Activated CD8-positive, alpha-beta T cell treated with anti-CD3 and anti-CD28 coated beads for 36 hours (primary cell): ENCODE measurements around the gene ATXN7L1. TPM values are rescaled to one million over a fixed set of nuclear protein-coding genes. Genes with fewer than 3 reads are reported as not detected.

ENCODE experiments used
- ATAC-seq: fragments of 200-7000 bp; cut with Tn5 transposase; one replicate; pipeline ENCODE4 v1.10.0; 2021; ENCODE audit warnings: mild to moderate bottlenecking, moderate library complexity
- CTCF ChIA-PET: fragments of 350-600 bp; sonication (Branson Sonifier 250); formaldehyde crosslinking; loops from one replicate; lab custom pipeline; 2021; ENCODE audit warnings: antibody characterized with exemption; lab: Charles Lee
- POLR2A ChIA-PET: fragments of 350-600 bp; sonication (Branson Sonifier 250); formaldehyde crosslinking; loops from one replicate; lab custom pipeline; 2021; ENCODE audit warnings: antibody characterized with exemption; lab: Charles Lee
- DNase-seq: peaks from one replicate; pipeline ENCODE4 v3.0.0-alpha.2; 2020
- H3K27ac Mint-ChIP-seq: one replicate; pipeline ENCODE4 v1.8.0; 2021; ENCODE audit warnings: mild to moderate bottlenecking, mixed read lengths
- H3K27me3 Mint-ChIP-seq: one replicate; pipeline ENCODE4 v1.8.0; 2021; ENCODE audit warnings: mixed read lengths
- H3K36me3 Mint-ChIP-seq: one replicate; pipeline ENCODE4 v1.8.0; 2021; ENCODE audit warnings: low read depth, mixed read lengths
- H3K4me1 Mint-ChIP-seq: one replicate; pipeline ENCODE4 v1.8.0; 2021; ENCODE audit warnings: low read depth, mixed read lengths
- H3K4me3 Mint-ChIP-seq: one replicate; pipeline ENCODE4 v1.8.0; 2021; ENCODE audit warnings: mild to moderate bottlenecking, moderate library complexity, mixed read lengths
- H3K9me3 Mint-ChIP-seq: one replicate; pipeline ENCODE4 v1.8.0; 2021; ENCODE audit warnings: mixed read lengths
- intact Hi-C: fragments of 100-400 bp; cut with micrococcal nuclease; formaldehyde crosslinking; loops from one replicate; pipeline ENCODE4 v1.10.0; 2022
- total RNA-seq, 2 experiments: library from RNA; stranded (reverse); gene quantifications; one replicate each; pipeline ENCODE4 v1.2.3, GENCODE V29; 2021
- TF ChIP-seq, protein P1 (sequence below): fragments of 200-600 bp; IDR thresholded peaks from one replicate; pipeline ENCODE4 v1.8.0; 2022; ENCODE audit warnings: antibody characterized with exemption, mild to moderate bottlenecking

The ATXN7L1 gene
- total RNA-seq, 2 experiments from 2014 or later = 4.8 to 5.3 TPM

DNA sequence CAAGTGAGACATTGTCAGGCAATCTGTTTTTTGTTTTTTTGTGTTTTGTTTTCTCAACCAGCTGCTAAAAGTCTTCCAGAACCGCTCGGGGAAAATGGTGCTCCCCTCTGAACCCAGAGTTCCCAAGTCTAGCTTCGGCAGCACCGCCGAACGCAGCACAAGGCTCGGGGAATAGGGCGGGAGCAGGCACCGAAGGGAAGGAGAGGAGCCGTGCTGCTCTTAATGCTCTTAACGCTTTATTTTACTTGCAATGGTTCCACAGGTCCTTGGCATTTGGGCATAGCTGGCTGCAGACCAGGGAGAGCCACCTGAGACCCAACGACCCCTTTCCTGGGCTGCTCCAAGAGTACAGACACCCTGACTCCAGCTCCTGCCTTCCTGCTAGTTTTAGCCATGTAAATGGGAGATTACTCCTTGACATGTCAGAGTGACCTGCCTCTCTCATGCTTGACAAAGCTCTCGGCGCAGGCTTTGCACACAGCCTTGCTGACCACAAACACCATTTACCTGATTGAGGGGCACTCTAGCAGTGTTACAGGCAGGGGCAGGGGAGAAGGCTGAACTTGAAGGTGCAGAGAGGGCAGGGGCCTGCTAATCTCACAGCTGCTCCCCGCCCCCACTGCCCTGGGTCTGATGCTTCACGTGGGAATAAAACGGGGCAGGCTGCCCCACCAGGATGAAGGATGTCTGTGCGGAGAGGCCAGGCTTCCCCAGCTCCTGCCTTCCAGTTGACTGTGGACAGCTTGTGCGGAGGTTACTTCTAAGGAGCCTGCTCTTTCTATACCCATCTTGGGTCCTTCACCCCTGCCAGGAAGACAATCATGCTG is 236.5 kb downstream of the ATXN7L1 start:
- H3K9me3 Mint-ChIP-seq = no peaks in the 10 kb centered on the region
- TF ChIP-seq, protein P1, sequence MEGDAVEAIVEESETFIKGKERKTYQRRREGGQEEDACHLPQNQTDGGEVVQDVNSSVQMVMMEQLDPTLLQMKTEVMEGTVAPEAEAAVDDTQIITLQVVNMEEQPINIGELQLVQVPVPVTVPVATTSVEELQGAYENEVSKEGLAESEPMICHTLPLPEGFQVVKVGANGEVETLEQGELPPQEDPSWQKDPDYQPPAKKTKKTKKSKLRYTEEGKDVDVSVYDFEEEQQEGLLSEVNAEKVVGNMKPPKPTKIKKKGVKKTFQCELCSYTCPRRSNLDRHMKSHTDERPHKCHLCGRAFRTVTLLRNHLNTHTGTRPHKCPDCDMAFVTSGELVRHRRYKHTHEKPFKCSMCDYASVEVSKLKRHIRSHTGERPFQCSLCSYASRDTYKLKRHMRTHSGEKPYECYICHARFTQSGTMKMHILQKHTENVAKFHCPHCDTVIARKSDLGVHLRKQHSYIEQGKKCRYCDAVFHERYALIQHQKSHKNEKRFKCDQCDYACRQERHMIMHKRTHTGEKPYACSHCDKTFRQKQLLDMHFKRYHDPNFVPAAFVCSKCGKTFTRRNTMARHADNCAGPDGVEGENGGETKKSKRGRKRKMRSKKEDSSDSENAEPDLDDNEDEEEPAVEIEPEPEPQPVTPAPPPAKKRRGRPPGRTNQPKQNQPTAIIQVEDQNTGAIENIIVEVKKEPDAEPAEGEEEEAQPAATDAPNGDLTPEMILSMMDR = no peak
- DNase-seq = no peak
- H3K4me1 Mint-ChIP-seq = no peaks in the 10 kb centered on the region
- intact Hi-C loops = no loop called here
- H3K27me3 Mint-ChIP-seq = no peaks in the 10 kb centered on the region
- CTCF ChIA-PET = interaction anchor here (0.6 to 1.0 kb wide), 2 partner anchors 13 to 17 kb away, joined by 3 to 4 read pairs; no protein-coding TSS in a partner anchor
- peaks cover 4% of the 10 kb centered on the region for H3K36me3 Mint-ChIP-seq
- no peak overlapping the region for H3K27ac Mint-ChIP-seq
- POLR2A ChIA-PET = no interaction called here
- H3K4me3 Mint-ChIP-seq = no peak overlapping the region
- no peak for ATAC-seq

DNA sequence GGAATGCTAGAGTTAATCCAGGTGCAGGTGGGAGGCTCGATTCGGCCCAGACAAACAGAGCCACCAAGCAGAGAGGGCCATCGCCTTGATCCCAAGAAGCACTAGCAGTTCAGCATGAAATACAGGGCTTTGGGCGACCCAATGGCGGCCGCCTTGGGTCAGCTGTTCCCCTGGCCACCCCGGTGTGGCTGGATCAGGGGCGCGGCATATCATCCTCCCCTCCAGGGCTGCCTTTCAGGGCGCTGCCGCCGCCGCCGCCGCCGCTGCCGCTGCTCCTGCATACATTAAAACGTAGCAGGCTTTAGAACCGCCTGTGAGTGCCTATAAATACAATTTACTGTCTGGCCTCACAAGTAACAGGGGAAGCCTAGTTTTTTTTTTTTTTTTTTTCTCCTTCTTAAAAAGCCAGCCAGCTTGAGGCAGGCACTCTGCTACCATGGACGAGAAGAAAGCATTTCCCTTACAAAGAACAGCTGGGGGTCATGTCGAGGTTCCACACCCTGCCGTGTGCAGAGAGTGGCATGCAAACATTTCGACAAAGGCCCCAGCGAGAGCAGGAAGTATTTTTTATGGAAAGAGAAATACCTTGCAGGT is 237.4 kb downstream of the ATXN7L1 start:
- H3K4me1 Mint-ChIP-seq = no peaks in the 10 kb centered on the region
- TF ChIP-seq, protein P1 = no peak
- no peak for DNase-seq
- no peak overlapping the region for H3K4me3 Mint-ChIP-seq
- intact Hi-C loops = no loop called here
- ChIA-PET POLR2A (no interaction called here), CTCF (interaction anchor here (1.0 kb wide), 1 partner anchor 13 kb away, joined by 4 read pairs; no protein-coding TSS in a partner anchor)
- H3K36me3 Mint-ChIP-seq = peaks cover 4% of the 10 kb centered on the region
- no peak overlapping the region for H3K27ac Mint-ChIP-seq
- ATAC-seq = no peak
- H3K27me3 Mint-ChIP-seq = no peaks in the 10 kb centered on the region
- no peaks in the 10 kb centered on the region for H3K9me3 Mint-ChIP-seq

DNA sequence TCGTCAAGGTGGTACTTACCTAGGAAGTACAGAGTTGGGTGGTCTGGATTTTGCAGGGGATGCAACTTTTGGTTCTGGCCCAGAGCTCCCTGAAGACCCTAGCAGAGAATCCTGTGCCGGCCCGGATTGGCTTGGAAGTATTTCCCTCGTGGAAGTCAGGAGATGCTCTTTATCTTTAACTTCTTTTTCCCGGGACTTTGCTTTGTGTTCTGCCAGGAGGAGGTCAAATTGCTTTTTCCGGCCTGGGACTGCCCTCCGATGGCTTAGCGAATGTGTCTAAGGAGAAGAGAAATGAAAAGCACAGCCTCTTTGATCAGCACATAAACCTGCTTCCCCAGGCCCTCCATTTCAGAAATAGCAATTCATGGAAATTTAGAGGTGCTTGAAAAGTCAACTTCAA is 238.1 kb downstream of the ATXN7L1 start:
- ChIA-PET CTCF (interaction anchor here (0.9 to 1.3 kb wide), 2 partner anchors 14 to 18 kb away, joined by 3 read pairs; no protein-coding TSS in a partner anchor), POLR2A (no interaction called here)
- no peaks in the 10 kb centered on the region for H3K9me3 Mint-ChIP-seq
- TF ChIP-seq, protein P1 = no peak
- no peak for ATAC-seq
- H3K36me3 Mint-ChIP-seq = peaks cover 4% of the 10 kb centered on the region
- H3K4me3 Mint-ChIP-seq = no peak overlapping the region
- no peak for DNase-seq
- no peak overlapping the region for H3K27ac Mint-ChIP-seq
- no peaks in the 10 kb centered on the region for H3K4me1 Mint-ChIP-seq
- no peaks in the 10 kb centered on the region for H3K27me3 Mint-ChIP-seq
- intact Hi-C loops = no loop called here

DNA sequence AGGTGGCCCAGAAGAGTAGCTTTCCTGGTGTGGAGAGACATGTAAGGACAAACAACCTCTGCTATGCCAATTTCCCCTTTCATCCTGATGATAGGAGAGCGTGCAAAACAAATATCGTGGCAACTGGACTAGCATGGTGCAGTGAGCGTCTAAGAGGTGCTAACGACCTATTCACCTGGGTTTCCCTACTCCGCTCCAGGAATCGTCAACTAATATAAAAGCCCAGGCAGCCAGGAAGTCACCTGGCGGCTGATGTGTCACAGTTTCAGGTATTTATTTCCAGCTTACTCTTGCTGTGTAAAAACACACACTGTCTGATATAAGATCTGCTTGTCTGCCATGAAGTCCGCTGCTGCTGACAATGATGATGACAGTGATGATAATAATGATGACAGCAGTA is 238.6 kb downstream of the ATXN7L1 start:
- CTCF ChIA-PET = interaction anchor here (0.9 to 1.3 kb wide), 3 partner anchors 15 to 127 kb away, joined by 3 read pairs; no protein-coding TSS in a partner anchor
- Mint-ChIP-seq H3K27ac (no peak overlapping the region), H3K4me1 (no peaks in the 10 kb centered on the region), H3K36me3 (peaks cover 4% of the 10 kb centered on the region), H3K27me3 (no peaks in the 10 kb centered on the region), H3K9me3 (no peaks in the 10 kb centered on the region), H3K4me3 (no peak overlapping the region)
- DNase-seq (no peak), ATAC-seq (no peak)
- intact Hi-C loops = no loop called here
- POLR2A ChIA-PET = no interaction called here
- TF ChIP-seq, protein P1 = no peak

DNA sequence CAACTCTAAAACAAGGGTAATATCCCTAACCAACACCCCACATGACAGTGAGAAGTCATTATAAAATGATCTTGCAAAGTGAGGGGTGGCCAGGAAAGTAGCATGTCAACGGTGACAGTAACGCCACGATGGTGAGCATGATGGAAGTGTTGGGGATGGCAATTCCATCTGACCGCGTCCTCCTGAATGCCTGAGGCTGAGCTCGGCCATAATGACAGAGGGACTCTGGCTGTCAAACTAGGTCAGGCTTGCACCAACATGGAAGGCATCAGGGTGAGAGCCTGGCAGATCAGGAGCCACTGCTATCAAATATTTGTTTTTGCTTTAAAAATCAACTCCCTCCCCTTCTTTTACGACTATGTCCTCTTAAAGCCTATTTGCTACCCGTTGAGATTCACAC is 239.4 kb downstream of the ATXN7L1 start:
- peaks cover 4% of the 10 kb centered on the region for H3K36me3 Mint-ChIP-seq
- CTCF ChIA-PET = interaction anchor here (1.1 to 1.3 kb wide), 3 partner anchors 16 to 128 kb away, joined by 3 to 4 read pairs (median 3); no protein-coding TSS in a partner anchor
- POLR2A ChIA-PET = no interaction called here

More for the DNA sequence above, 239.4 kb downstream of the ATXN7L1 start:
- intact Hi-C loops = no loop called here
- no peaks in the 10 kb centered on the region for H3K4me1 Mint-ChIP-seq
- H3K27me3 Mint-ChIP-seq = no peaks in the 10 kb centered on the region
- H3K4me3 Mint-ChIP-seq = no peak overlapping the region
- no peak overlapping the region for H3K27ac Mint-ChIP-seq
- ATAC-seq (no peak), DNase-seq (no peak)
- TF ChIP-seq, protein P1 = no peak
- no peaks in the 10 kb centered on the region for H3K9me3 Mint-ChIP-seq
